CD4-positive, alpha-beta T cell (primary cell): ENCODE data around the gene SERINC1. TPM values are rescaled to one million over a fixed set of nuclear protein-coding genes. Genes with fewer than 3 reads are reported as not detected.

Experiments
- ATAC-seq: fragments of 200-7000 bp; cut with Tn5 transposase; one replicate; pipeline ENCODE4 v1.10.0; 2022; ENCODE audit warnings: mild to moderate bottlenecking; ENCODE audit not compliant: poor library complexity
- CTCF ChIA-PET: fragments of 350-600 bp; sonication (Branson Sonifier 250); formaldehyde crosslinking; loops from one replicate; lab custom pipeline; 2021; ENCODE audit warnings: antibody characterized with exemption, inconsistent platforms; lab: Charles Lee
- POLR2A ChIA-PET: fragments of 350-600 bp; sonication (Branson Sonifier 250); formaldehyde crosslinking; loops from one replicate; lab custom pipeline; 2021; ENCODE audit warnings: antibody characterized with exemption, inconsistent platforms; lab: Charles Lee
- DNase-seq, 14 experiments: peaks; one replicate each; pipeline ENCODE4 v3.0.0-alpha.2; 2013 to 2020; ENCODE audit warnings: mixed read lengths in 2 of 14
- H3K27ac ChIP-seq, 2 donors: one replicate each; pipeline versions ENCODE4 v1.5.1 to v1.7.0; 2013; ENCODE audit warnings: low read length in 2 of 2, low read depth in 1 of 2, mild to moderate bottlenecking in 1 of 2
- H3K27me3 ChIP-seq, 2 experiments: 1 replicate in 1 of 2; 2 replicates in 1 of 2; pipeline versions ENCODE4 v1.6.1 to v1.7.0; 2013; ENCODE audit warnings: low read length in 2 of 2, control low read depth in 1 of 2, mild to moderate bottlenecking in 1 of 2, moderate library complexity in 1 of 2; ENCODE audit not compliant: insufficient read depth in 2 of 2, control insufficient read depth in 1 of 2
- H3K36me3 ChIP-seq: one replicate; pipeline ENCODE4 v1.6.1; 2013; ENCODE audit warnings: low read length, control low read depth; ENCODE audit not compliant: insufficient read depth
- H3K4me1 ChIP-seq: one replicate; pipeline ENCODE4 v1.6.1; 2013; ENCODE audit warnings: low read length, control low read depth; ENCODE audit not compliant: insufficient read depth
- H3K4me3 ChIP-seq: one replicate; pipeline ENCODE4 v1.5.1; 2013; ENCODE audit warnings: mild to moderate bottlenecking, low read length, moderate library complexity
- H3K9me3 ChIP-seq, 2 experiments: 1 replicate in 1 of 2; 2 replicates in 1 of 2; pipeline versions ENCODE4 v1.6.1 to v1.7.0; 2013; ENCODE audit warnings: low read length in 2 of 2, mild to moderate bottlenecking in 2 of 2, control low read depth in 1 of 2, moderate library complexity in 1 of 2; ENCODE audit not compliant: control insufficient read depth in 1 of 2, insufficient read depth in 1 of 2
- H3K27ac Mint-ChIP-seq: one replicate; pipeline ENCODE4 v1.8.0; 2020; ENCODE audit warnings: mixed read lengths
- H3K27me3 Mint-ChIP-seq: one replicate; pipeline ENCODE4 v1.8.0; 2021; ENCODE audit warnings: mixed read lengths
- H3K36me3 Mint-ChIP-seq: one replicate; pipeline ENCODE4 v1.8.0; 2021; ENCODE audit warnings: low read depth, mixed read lengths
- H3K4me1 Mint-ChIP-seq: one replicate; pipeline ENCODE4 v1.8.0; 2021; ENCODE audit warnings: low read depth, mixed read lengths
- H3K4me3 Mint-ChIP-seq: one replicate; pipeline ENCODE4 v1.8.0; 2020; ENCODE audit warnings: mild to moderate bottlenecking, mixed read lengths
- H3K9me3 Mint-ChIP-seq: one replicate; pipeline ENCODE4 v1.8.0; 2020; ENCODE audit warnings: mixed read lengths
- intact Hi-C, 2 experiments: fragments of 100-400 bp; cut with DNase I in 1 of 2; cut with micrococcal nuclease in 1 of 2; formaldehyde crosslinking; loops; one replicate each; pipeline versions ENCODE4 v1.15.1 to v1.9.0; 2023 to 2025; cut with DNase I, micrococcal nuclease
- total RNA-seq, 174 experiments: library from RNA in 2 of 174; stranded (reverse) in 2 of 174; gene quantifications; one replicate each; pipeline ENCODE4 v1.2.3 and lab custom pipeline; 2021 to 2026
- TF ChIP-seq, protein P1 (sequence below): fragments of 200-600 bp; IDR thresholded peaks from one replicate; pipeline ENCODE4 v1.8.0; 2022; ENCODE audit warnings: antibody characterized with exemption, mild to moderate bottlenecking

SERINC1 gene
- total RNA-seq, 2 experiments from 2014 or later = 175 to 178 TPM

DNA sequence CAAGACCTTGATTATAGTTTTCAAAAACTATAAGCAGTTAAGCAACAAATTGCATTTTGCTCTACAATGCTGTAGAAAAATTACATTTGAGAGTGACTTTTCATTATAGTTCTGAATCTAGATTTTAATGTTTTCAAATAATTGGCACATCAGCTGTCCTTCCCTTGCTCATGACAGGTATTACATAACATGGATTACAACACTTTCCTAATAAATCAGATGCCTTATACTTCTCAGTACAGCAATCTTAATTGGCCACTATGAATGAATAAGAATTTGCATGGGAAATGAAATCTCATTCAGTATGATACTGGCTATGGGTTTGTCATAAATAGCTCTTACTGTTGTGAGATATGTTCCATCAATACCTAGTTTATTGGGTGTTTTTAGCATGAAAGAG, 42.3 kb downstream of the SERINC1 start:
- H3K27ac Mint-ChIP-seq = peak overlapping the region; percentile 53
- no peaks in the 10 kb centered on the region for H3K27me3 Mint-ChIP-seq
- no peak overlapping the region for H3K4me3 ChIP-seq
- H3K4me1 ChIP-seq = no peaks in the 10 kb centered on the region
- ChIA-PET POLR2A (no interaction called here), CTCF (interaction anchor here (1.2 kb wide), 1 partner anchor 17 kb away, joined by 3 read pairs; no protein-coding TSS in a partner anchor)
- H3K36me3 Mint-ChIP-seq = peaks cover 91% of the 10 kb centered on the region
- intact Hi-C loops = no loop called here
- no peaks in the 10 kb centered on the region for H3K9me3 ChIP-seq
- no peak overlapping the region for H3K4me3 Mint-ChIP-seq
- no peaks in the 10 kb centered on the region for H3K9me3 Mint-ChIP-seq
- no peak for ATAC-seq
- TF ChIP-seq, protein P1, sequence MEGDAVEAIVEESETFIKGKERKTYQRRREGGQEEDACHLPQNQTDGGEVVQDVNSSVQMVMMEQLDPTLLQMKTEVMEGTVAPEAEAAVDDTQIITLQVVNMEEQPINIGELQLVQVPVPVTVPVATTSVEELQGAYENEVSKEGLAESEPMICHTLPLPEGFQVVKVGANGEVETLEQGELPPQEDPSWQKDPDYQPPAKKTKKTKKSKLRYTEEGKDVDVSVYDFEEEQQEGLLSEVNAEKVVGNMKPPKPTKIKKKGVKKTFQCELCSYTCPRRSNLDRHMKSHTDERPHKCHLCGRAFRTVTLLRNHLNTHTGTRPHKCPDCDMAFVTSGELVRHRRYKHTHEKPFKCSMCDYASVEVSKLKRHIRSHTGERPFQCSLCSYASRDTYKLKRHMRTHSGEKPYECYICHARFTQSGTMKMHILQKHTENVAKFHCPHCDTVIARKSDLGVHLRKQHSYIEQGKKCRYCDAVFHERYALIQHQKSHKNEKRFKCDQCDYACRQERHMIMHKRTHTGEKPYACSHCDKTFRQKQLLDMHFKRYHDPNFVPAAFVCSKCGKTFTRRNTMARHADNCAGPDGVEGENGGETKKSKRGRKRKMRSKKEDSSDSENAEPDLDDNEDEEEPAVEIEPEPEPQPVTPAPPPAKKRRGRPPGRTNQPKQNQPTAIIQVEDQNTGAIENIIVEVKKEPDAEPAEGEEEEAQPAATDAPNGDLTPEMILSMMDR = no peak
- DNase-seq = no peak
- H3K27ac ChIP-seq = no peak overlapping the region
- H3K36me3 ChIP-seq = peaks cover 65% of the 10 kb centered on the region
- peaks cover 11% of the 10 kb centered on the region for H3K4me1 Mint-ChIP-seq
- no peaks in the 10 kb centered on the region for H3K27me3 ChIP-seq

DNA sequence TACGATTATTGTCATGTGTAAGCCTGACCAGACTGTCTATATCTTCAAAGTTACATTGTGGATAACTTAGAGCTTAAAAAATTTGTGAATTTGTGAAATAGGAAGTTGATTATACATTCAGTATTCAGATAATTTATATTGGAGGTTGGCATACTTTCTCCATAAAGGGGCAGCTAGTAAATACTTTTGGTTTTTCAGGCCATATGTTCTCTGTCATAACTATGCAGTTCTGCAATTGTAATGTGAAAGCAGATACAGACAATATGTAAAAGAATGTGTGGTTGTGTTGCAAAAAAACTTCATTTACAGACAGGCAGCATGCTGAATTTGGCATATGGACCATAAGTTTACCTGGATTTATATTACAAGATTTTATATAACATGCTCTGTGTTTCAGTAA, 42.8 kb downstream of the SERINC1 start:
- Histone ChIP-seq H3K4me1 (no peaks in the 10 kb centered on the region), H3K9me3 (no peaks in the 10 kb centered on the region), H3K36me3 (peaks cover 69% of the 10 kb centered on the region), H3K4me3 (no peak overlapping the region), H3K27me3 (no peaks in the 10 kb centered on the region), H3K27ac (no peak overlapping the region)
- Mint-ChIP-seq H3K4me1 (peaks cover 10% of the 10 kb centered on the region), H3K9me3 (no peaks in the 10 kb centered on the region), H3K4me3 (no peak overlapping the region), H3K27me3 (no peaks in the 10 kb centered on the region), H3K27ac (no peak overlapping the region), H3K36me3 (peaks cover 91% of the 10 kb centered on the region)
- ATAC-seq (no peak), DNase-seq (no peak)
- CTCF ChIA-PET = interaction anchor here (1.2 kb wide), 1 partner anchor 17 kb away, joined by 3 read pairs; no protein-coding TSS in a partner anchor
- intact Hi-C loops = no loop called here
- TF ChIP-seq, protein P1 = no peak
- POLR2A ChIA-PET = no interaction called here

DNA sequence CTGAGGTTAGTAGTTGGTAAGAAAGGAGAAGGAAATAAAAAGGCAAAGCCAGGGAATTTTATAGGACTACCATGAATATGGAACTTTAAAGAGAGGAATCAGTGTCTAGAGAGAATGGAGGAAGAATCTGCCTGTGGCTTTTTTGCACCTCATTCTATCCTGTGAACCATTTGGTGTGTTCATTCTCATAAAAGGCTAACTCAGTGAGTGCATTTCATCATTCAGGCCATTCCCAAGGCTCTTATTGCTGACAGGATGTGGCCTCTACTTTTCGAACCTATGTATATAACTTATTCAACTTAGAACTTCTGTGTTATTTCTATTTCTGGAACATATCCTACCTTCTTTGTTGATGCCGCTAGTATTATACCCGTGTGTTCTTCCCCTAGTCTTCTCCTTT, 45.0 kb downstream of the SERINC1 start:
- intact Hi-C loops = no loop called here
- no peaks in the 10 kb centered on the region for H3K27me3 Mint-ChIP-seq
- H3K36me3 ChIP-seq = peaks cover 70% of the 10 kb centered on the region

More for the DNA sequence above, 45.0 kb downstream of the SERINC1 start:
- Mint-ChIP-seq H3K36me3 (peaks cover 91% of the 10 kb centered on the region), H3K9me3 (no peaks in the 10 kb centered on the region), H3K4me1 (peaks cover 10% of the 10 kb centered on the region), H3K4me3 (no peak overlapping the region), H3K27ac (no peak overlapping the region)
- no peaks in the 10 kb centered on the region for H3K27me3 ChIP-seq
- H3K4me1 ChIP-seq = no peaks in the 10 kb centered on the region
- DNase-seq (no peak), ATAC-seq (no peak)
- H3K9me3 ChIP-seq = no peaks in the 10 kb centered on the region
- TF ChIP-seq, protein P1 = no peak
- ChIA-PET CTCF (interaction anchor here (2.0 kb wide), 1 partner anchor 10 kb away, joined by 5 read pairs; no protein-coding TSS in a partner anchor), POLR2A (interaction anchor here (0.8 kb wide), 1 partner anchor 25 kb away, joined by 3 read pairs; no protein-coding TSS in a partner anchor)
- H3K27ac ChIP-seq = no peak overlapping the region
- H3K4me3 ChIP-seq = no peak overlapping the region
